AG09309 (cell line): Measurements from ENCODE around the gene LAIR1.

Experiments
- DNase-seq: peaks from one replicate; pipeline ENCODE4 v3.0.0-alpha.2; 2010; ENCODE audit warnings: low read depth
- H3K4me3 ChIP-seq: 2 replicates; pipeline ENCODE4 v1.5.1; 2011; ENCODE audit warnings: mild to moderate bottlenecking, low read depth, low read length, moderate library complexity; ENCODE audit not compliant: control insufficient read depth
- TF ChIP-seq, protein P1 (sequence below): IDR thresholded peaks from 2 replicates; pipeline ENCODE4 v1.5.1; 2011; ENCODE audit warnings: mild to moderate bottlenecking, low read depth, low read length, inconsistent platforms; ENCODE audit not compliant: insufficient read depth, control insufficient read depth; ENCODE audit errors: missing control alignments

Gene LAIR1

DNA sequence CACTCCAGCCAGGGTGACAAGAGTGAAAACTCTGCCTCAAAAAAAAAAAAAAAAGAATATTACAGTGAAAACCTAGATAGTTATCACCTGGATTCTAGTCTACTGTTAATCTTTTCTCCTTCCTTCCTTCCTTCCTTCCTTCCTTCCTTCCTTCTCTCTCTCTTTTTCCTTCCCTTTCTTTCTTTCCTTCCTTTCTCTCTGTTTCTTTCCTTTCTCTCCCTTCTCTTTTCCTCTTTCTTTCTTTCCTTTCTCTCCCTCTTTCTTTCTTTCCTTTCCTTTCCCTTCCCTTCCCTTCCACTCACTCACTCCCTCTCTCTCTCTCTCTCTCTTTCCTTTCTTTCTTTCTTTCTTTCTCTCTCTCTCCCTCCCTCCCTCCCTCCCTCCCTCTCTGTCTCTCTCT lies 40.9 kb upstream of the LAIR1 start:
- DNase-seq = no peak
- H3K4me3 ChIP-seq = no peak overlapping the region
- TF ChIP-seq, protein P1, sequence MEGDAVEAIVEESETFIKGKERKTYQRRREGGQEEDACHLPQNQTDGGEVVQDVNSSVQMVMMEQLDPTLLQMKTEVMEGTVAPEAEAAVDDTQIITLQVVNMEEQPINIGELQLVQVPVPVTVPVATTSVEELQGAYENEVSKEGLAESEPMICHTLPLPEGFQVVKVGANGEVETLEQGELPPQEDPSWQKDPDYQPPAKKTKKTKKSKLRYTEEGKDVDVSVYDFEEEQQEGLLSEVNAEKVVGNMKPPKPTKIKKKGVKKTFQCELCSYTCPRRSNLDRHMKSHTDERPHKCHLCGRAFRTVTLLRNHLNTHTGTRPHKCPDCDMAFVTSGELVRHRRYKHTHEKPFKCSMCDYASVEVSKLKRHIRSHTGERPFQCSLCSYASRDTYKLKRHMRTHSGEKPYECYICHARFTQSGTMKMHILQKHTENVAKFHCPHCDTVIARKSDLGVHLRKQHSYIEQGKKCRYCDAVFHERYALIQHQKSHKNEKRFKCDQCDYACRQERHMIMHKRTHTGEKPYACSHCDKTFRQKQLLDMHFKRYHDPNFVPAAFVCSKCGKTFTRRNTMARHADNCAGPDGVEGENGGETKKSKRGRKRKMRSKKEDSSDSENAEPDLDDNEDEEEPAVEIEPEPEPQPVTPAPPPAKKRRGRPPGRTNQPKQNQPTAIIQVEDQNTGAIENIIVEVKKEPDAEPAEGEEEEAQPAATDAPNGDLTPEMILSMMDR = no peak

- TF ChIP-seq, protein P1 = no peak
- H3K4me3 ChIP-seq = no peak overlapping the region
- DNase-seq = no peak
Observed at GRCh38 chr19:54403054-54403453, 38.3 kb upstream of the LAIR1 start.

GRCh38 chr19:54400913-54401312 lies 36.2 kb upstream of the LAIR1 start:
- no peak overlapping the region for H3K4me3 ChIP-seq
- TF ChIP-seq, protein P1 = no peak
- no peak for DNase-seq

GRCh38 chr19:54399189-54399588 lies 34.5 kb upstream of the LAIR1 start:
- DNase-seq = no peak
- TF ChIP-seq, protein P1 = no peak
- no peak overlapping the region for H3K4me3 ChIP-seq

DNA sequence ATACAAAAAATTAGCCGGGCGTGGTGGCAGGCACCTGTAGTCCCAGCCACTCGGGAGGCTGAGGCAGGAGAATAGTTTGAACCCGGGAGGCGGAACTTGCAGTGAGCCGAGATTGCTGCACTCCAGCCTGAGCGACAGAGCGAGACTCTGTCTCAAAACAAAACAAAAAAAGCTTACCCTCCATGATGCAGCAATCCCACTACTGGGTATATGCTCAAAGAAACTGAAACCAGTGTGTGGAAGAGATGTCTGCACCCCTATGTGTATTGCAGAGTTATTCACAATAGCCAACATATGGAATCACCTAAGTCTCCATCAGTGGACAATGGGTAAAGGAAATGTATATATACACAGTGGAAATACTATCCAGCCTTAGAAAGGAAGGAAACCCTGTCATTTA lies 31.0 kb upstream of the LAIR1 start:
- no peak overlapping the region for H3K4me3 ChIP-seq
- no peak for DNase-seq
- TF ChIP-seq, protein P1 = no peak

DNA sequence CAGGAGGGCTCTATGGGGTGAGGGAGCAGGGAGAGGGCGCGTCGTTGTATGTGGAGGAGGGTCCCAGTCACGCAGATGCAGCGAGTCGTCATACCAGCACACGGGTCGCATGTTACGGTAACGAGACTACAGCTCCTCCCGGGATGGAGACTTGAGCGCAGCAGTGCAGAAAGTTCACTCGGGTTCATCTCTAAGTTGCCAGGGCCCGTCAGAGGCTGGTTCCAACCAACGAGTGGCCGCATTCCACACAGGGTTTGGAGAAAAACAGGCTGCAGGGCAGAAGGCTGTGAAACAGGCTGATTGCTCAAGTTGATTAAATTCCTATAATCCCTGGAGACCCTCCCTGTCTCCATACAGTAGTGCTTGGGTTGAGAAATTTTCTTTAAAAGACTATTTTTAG lies 28.6 kb upstream of the LAIR1 start:
- TF ChIP-seq, protein P1 = no peak
- no peak overlapping the region for H3K4me3 ChIP-seq
- no peak for DNase-seq

DNA sequence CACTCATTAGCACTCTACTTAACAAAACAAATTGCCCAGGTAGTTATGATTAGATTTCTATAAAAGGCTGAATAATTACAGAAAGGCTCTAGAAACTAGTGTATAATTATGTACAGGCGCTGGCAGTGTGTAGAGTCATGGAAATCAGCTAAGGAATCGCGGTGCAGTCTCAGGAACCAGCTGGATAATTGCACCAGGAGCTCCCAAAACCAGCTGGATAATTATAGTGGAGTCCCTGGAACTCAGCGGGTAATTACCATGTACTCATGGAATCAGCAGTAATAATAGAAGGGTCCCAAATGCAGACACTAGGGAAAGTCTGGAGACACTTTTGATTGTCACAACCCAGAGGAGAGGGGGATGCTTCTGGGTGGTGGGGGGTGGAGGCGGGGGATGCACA lies 27.4 kb upstream of the LAIR1 start:
- TF ChIP-seq, protein P1 = no peak

More for the DNA sequence above, 27.4 kb upstream of the LAIR1 start:
- DNase-seq = no peak
- H3K4me3 ChIP-seq = no peak overlapping the region
